Activated CD4-positive, alpha-beta T cell treated with anti-CD3 and anti-CD28 coated beads, Interleukin-2, amount 10 ng/mL, durations not matched to agents 24 days and 14 days (primary cell): Measurements from ENCODE around the gene CELA3B. TPM values are rescaled to one million over a fixed set of nuclear protein-coding genes. Genes with fewer than 3 reads are reported as not detected.
"Not testable (repeated sequence)": the region's sequence is repeated elsewhere in the genome, so short reads cannot be mapped to it uniquely, and the experiment has no call there.

Experiments used
- DNase-seq: peaks from one replicate; pipeline ENCODE4 v3.0.0; 2022
- H3K27ac Mint-ChIP-seq: one replicate; pipeline ENCODE4 v1.8.0; 2022; ENCODE audit warnings: mild to moderate bottlenecking, mixed read lengths
- H3K27me3 Mint-ChIP-seq: one replicate; pipeline ENCODE4 v1.8.0; 2022; ENCODE audit warnings: mixed read lengths
- H3K36me3 Mint-ChIP-seq: one replicate; pipeline ENCODE4 v1.8.0; 2022; ENCODE audit warnings: low read depth, mild to moderate bottlenecking, mixed read lengths
- H3K4me1 Mint-ChIP-seq: one replicate; pipeline ENCODE4 v1.8.0; 2021; ENCODE audit warnings: mixed read lengths
- H3K4me3 Mint-ChIP-seq: one replicate; pipeline ENCODE4 v1.8.0; 2022; ENCODE audit warnings: mild to moderate bottlenecking, moderate library complexity, mixed read lengths
- H3K9me3 Mint-ChIP-seq: one replicate; pipeline ENCODE4 v1.8.0; 2021; ENCODE audit warnings: mixed read lengths
- intact Hi-C: fragments of 100-400 bp; cut with micrococcal nuclease; formaldehyde crosslinking; loops from one replicate; pipeline ENCODE4 v1.15.1; 2023
- total RNA-seq: library from RNA; stranded (reverse); gene quantifications from 2 replicates; pipeline ENCODE4 v1.2.3, GENCODE V29; 2022

CELA3B gene, protein sequence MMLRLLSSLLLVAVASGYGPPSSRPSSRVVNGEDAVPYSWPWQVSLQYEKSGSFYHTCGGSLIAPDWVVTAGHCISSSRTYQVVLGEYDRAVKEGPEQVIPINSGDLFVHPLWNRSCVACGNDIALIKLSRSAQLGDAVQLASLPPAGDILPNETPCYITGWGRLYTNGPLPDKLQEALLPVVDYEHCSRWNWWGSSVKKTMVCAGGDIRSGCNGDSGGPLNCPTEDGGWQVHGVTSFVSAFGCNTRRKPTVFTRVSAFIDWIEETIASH
- total RNA-seq: not detected in 2 replicates

DNA sequence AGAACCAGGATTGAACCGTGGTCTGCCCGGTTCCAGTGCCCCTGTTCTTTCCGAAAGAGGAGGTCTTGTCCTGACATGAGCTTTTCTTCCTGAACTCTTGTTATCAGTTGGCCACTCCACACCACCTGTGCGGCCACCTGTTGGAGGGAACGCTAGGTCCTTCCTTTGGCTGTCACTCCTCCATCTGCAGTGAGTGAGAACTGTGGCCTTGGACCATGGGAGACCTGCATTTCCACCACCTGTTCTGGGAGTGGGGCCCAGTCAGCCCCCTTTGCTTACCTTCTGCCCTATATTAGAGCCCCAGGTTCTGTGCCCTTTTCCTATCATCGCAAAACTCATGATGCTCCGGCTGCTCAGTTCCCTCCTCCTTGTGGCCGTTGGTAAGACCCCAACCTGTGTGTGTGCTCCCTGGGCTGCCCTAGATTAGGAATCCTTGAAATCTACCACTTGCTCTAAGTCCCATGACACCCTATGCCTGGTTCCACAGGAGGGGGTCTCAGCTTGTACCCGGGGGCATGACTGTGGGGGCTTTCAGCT is at the start of gene CELA3B:
TSS of gene CELA3B (plus strand) at position 320 of the 537 bp plus-strand sequence. CDS start at position 338, 18 bp downstream.
- H3K36me3 Mint-ChIP-seq, H3K9me3 Mint-ChIP-seq, H3K4me3 Mint-ChIP-seq, H3K27ac Mint-ChIP-seq, H3K27me3 Mint-ChIP-seq, DNase-seq, H3K4me1 Mint-ChIP-seq, intact Hi-C loops: not testable (repeated sequence)

DNA sequence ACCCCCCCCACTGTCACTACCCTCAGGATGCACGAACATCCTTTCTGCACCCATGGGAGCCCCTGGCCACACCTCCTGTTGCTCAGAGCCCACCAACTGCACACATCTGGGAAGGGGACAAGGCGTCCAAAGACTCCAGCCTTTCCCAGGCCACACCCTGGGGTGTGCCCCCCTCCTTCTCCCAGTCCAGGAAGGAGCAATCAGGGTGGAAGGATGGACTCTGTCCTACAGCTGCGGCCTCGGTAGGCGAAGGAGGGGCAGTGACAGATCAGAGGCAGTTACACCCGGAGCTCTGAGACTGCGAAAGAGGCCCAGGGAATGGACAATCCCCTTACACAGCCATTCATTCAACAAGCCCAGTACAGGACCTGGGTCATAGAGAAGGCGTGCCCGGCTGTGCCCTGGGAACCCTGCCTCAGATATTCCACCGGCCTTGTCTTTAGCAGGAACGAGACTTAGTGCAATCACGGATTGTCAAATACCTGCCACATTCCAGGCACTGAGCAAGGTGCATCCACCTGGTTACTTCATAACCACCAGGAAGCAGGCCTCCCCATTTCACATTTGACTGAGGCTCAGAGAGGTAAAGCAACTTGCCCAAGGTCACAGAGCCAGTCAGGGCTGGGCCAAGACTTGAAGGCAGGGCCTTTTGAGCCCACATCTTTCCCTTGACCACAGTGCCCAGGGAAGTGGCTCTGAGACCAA is 49.1 kb upstream of the CELA3B start:
- Mint-ChIP-seq H3K4me1 (no peaks in the 10 kb centered on the region), H3K4me3 (no peak overlapping the region), H3K27me3 (no peaks in the 10 kb centered on the region), H3K27ac (no peak overlapping the region), H3K9me3 (no peaks in the 10 kb centered on the region), H3K36me3 (no peaks in the 10 kb centered on the region)
- DNase-seq: no peak
- intact Hi-C loops: no loop called here

DNA sequence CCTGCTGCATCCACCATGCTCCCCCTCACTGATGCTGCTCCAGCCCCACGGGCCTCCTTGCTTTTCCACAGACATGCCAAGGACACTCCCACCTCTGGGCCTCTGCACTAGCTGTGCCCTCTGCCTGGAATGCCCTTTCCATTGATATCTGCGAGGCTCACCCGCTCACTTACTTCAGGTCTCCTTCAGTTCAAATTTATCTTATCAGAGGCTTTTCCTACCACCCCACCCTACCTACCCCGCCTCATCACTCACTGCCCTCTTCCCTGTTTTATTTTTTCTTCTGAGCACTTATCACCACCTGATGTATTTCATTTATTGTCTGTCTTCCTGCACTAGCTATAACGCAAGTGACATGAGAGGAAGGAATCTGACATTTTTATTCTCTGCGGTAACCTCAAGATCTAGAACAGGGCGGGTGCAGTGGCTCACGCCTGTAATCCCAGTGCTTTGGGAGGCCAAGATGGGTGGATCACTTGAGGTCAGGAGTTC is 46.7 kb upstream of the CELA3B start:
- Mint-ChIP-seq H3K9me3 (no peaks in the 10 kb centered on the region), H3K4me1 (peaks cover 5% of the 10 kb centered on the region), H3K4me3 (no peak overlapping the region), H3K27ac (no peak overlapping the region), H3K27me3 (no peaks in the 10 kb centered on the region), H3K36me3 (no peaks in the 10 kb centered on the region)
- intact Hi-C loops: no loop called here
- DNase-seq: no peak

DNA sequence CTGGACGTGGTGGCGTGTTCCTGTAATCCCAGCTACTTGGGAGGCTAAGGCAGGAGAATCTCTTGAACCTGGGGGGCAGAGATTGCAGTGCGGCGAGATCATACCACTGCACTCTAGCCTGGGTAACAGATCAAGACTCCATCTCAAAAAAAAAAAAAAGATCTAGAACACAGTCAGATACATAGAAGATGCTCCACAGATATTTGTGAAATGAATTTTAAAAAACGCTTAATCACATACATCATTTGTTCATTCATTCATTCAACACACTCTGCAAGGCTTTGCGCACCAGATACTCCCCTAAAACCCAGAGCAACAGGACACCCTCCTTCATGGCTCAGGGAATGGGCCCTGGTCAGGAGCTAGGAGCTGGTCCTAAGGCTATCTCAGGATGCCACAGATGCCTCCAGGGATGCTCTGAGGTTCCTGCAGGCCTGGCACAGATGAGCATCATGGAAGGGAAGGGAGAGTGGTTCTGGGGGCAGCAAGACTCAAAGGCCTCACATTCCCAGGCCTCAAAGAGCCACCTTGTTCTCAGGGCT is 46.1 kb upstream of the CELA3B start:
- Mint-ChIP-seq H3K36me3 (no peaks in the 10 kb centered on the region), H3K27me3 (peaks cover 3% of the 10 kb centered on the region), H3K27ac (no peak overlapping the region), H3K4me1 (peaks cover 8% of the 10 kb centered on the region), H3K4me3 (no peak overlapping the region), H3K9me3 (no peaks in the 10 kb centered on the region)
- intact Hi-C loops: no loop called here
- no peak for DNase-seq

DNA sequence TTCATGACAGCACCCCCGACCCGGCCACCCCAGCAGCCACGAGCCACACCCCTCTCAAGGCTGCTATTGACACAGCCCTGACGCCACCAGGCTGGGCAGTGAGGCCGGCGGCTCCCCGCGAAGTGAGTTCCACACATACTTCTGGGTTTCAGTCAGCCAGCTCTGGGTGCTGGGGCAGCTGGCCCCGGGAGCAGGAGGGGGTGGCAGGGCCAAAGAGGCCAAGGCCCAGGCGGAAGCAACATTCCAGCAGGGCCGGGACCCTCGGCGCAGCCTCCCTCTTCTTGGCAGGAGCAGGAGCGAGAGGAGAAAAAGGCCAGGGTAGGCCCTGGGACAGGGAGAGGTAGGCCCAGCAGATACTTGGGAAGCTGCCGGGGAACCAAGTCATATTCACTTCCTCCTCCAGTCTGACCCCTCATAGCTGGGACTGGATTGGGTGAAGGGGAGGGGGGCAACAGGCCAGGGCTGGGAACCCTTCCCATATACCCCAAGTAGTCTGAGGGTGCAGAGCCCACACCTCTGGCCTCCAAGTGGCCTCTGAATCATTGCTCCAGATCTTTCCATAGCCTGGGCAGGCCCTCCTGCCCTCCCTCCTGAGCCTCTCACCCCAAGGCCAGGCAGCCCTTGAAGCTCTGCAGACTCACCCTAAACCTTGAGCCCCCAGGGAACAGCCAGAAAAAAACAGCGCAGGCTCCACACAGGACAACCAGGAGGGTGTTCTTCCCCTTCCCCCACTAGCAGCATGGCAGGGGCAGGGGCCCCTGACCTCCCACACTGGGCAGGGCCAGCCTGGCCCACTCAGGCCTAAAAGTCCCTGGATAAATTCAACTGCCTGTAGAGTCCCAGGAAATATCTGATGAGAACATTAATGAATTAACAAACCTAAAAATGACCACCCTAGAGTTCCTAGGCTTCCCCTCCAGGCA is 45.4 kb upstream of the CELA3B start:
- no peak overlapping the region for H3K27ac Mint-ChIP-seq
- intact Hi-C loops: no loop called here
- DNase-seq: no peak
- peaks cover 8% of the 10 kb centered on the region for H3K4me1 Mint-ChIP-seq
- no peaks in the 10 kb centered on the region for H3K9me3 Mint-ChIP-seq
- H3K36me3 Mint-ChIP-seq: no peaks in the 10 kb centered on the region
- peaks cover 5% of the 10 kb centered on the region for H3K27me3 Mint-ChIP-seq
- H3K4me3 Mint-ChIP-seq: no peak overlapping the region

DNA sequence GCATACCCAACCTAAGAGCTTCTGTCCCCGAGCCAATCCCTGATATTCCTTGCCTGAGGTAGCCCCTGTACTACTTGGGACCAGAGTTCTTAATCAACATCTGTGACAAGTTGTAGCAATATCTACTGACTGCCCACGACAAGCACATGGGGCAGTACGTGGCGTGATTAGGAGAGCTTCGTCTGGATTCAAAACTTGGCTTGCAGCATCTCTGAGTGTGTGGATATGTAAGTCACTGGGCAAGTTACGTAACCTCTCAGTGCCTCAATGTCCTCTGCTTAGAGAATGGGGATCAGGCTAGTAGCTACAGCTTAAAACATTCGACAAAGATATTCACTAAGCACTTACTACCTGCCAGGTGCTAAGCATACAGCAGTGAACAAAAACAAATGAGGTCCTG is 44.7 kb upstream of the CELA3B start:
- intact Hi-C loops: no loop called here
- no peaks in the 10 kb centered on the region for H3K9me3 Mint-ChIP-seq
- no peak overlapping the region for H3K4me3 Mint-ChIP-seq
- peaks cover 8% of the 10 kb centered on the region for H3K4me1 Mint-ChIP-seq
- H3K27me3 Mint-ChIP-seq: peaks cover 5% of the 10 kb centered on the region
- H3K27ac Mint-ChIP-seq: no peak overlapping the region
- H3K36me3 Mint-ChIP-seq: no peaks in the 10 kb centered on the region
- DNase-seq: no peak

DNA sequence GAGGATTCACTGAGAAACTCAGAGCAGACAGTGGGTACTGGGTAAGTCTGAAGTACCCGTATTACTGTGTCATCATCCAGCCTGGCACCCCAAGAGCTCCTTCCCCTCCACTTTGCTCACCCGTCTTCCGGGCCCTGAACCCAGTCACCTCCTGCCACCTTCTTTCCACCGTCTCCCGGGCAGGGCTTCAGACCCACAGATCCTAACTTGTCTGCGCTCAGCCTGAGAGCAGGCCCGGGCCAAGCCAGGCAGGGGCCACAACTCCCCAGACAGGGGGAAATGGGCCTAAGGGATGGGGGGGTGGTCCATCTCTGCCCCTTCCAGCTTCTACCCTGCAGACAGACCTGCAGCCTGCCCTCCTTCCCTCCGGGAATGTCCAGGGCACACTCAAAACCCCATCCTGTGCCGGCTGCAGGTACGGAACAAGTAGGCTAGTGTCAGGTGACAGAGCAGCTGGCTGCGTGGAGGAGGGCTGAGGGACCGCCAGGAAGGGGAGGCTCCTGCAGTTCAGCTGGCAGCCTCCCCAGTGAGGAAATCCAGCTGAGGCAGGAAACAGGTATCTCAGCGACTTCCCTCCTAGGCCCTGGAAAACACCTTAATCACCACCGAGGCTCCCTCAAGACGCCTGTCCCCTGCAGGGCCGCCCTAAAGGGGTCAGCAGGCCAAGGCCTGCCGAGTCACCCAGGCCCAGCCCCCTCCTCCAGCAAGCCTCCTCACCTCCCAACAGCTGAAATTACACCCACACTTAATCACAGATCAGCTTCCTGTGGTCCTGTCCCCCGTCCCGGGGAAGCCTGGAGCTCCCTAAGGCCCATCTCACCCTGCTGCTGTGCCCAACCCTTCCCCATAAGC is 43.2 kb upstream of the CELA3B start:
- Mint-ChIP-seq H3K36me3 (peaks cover 3% of the 10 kb centered on the region), H3K4me1 (peaks cover 14% of the 10 kb centered on the region), H3K27ac (no peak overlapping the region), H3K9me3 (no peaks in the 10 kb centered on the region), H3K27me3 (peaks cover 15% of the 10 kb centered on the region), H3K4me3 (peak overlapping the region; percentile 15)
- DNase-seq: no peak
- intact Hi-C loops: no loop called here

DNA sequence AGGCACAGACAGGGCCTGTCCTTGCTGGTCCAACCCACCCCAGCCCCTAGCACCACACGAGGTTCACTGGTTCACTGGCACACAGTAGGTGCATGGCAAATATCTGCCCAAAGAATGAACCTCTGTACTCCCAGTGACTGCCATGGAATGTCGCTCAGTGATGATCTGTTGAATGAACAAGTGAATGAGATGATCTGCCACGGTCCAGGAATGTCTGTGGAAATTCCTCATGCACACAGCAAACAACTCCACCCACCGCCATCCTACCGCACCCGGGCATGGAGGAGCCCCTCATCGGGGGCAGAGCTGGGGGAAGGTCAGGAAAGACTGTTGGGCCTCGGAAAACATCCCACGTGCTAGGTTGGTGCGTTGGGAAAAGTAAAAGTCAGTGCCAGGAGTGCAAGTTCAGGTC is 41.4 kb upstream of the CELA3B start:
- no peaks in the 10 kb centered on the region for H3K9me3 Mint-ChIP-seq
- no peak overlapping the region for H3K27ac Mint-ChIP-seq
- peaks cover 3% of the 10 kb centered on the region for H3K36me3 Mint-ChIP-seq
- intact Hi-C loops: no loop called here
- H3K4me1 Mint-ChIP-seq: peaks cover 14% of the 10 kb centered on the region
- H3K4me3 Mint-ChIP-seq: peak overlapping the region; percentile 30
- H3K27me3 Mint-ChIP-seq: peaks cover 23% of the 10 kb centered on the region
- DNase-seq: no peak

DNA sequence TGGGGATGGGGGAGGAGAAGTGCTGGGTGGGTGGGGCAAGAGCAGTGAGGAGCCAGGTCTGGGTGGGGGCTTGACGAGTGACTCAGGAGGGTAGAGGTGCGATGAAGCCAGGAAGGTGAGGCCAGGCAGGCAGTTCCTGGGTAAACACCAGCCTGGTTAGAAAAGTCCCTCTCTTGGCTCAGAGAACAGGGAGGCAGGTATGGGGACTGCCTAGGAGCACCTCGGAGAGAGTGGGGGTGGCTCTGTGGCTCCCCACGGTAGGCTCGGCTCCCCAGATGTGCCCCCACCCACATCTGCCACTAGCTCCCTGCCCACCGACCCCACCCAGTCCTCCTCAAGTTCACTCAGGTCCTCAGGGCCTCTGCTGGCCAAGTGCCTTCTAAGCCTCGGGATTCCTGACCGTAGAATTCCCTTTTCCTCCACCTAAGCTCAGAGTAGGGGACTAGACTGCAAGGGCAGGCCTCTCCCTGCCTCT is 40.9 kb upstream of the CELA3B start:
- intact Hi-C loops: no loop called here
- Mint-ChIP-seq H3K4me3 (peak overlapping the region; percentile 69), H3K36me3 (peaks cover 3% of the 10 kb centered on the region), H3K9me3 (no peaks in the 10 kb centered on the region), H3K4me1 (peaks cover 14% of the 10 kb centered on the region), H3K27me3 (peaks cover 23% of the 10 kb centered on the region), H3K27ac (no peak overlapping the region)
- DNase-seq: no peak

DNA sequence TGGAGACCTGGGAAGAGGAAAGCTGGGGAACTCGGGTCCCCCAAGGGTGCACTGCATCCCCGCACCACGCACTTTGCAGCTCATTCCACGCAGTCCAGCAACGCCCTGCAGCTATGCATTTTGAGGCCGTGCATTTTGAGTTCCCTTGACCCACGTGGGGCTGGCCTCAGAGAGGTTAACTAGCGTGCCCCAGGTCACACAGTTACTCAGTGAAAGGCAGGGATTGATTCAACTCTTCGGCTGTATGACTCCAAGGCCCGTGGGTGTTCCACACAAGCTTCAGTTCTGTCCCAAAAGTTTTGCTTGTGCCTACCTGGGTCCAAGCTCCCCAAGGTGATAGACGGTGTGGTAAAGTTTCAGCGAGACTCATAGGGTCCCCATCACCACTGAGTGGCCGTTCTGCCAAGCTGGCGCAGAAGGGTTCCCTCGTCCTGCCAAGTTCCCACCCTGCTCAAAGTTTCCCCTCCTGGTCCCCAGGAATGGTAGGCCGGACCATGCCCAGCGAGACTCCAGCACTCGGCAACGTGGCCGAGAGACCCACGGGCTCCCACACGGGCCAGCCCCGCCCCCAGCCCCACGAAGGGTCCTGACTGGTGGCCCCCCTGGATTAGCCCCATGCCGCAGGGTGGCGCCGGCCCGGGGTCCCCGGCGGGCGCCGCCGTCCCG is 40.3 kb upstream of the CELA3B start:
- H3K4me3 Mint-ChIP-seq: peak overlapping the region; percentile 69
- peaks cover 14% of the 10 kb centered on the region for H3K4me1 Mint-ChIP-seq
- H3K27me3 Mint-ChIP-seq: peaks cover 25% of the 10 kb centered on the region
- H3K27ac Mint-ChIP-seq: no peak overlapping the region
- no peaks in the 10 kb centered on the region for H3K9me3 Mint-ChIP-seq
- intact Hi-C loops: no loop called here
- H3K36me3 Mint-ChIP-seq: peaks cover 3% of the 10 kb centered on the region
- peak; percentile 60 for DNase-seq

DNA sequence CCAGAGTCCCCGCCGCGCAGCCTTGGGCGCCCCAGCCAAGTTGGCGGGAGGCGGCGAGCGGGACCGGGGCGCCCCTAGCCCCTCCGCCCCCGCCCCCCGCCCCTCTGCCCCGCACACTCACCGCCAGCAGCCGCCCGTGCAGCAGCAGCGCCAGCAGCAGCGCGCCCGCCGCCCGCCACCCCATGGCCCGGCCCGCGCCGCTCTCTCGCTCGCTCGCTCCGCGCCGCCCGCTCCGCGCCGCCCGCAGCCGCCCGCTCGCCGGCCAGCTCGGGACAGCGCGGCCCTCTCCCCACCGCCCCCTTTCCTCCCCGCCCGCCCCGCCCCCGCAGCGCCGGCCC is 39.8 kb upstream of the CELA3B start, which contains the start of gene HSPG2:
TSS of gene HSPG2 (minus strand) at position 277 of the 338 bp plus-strand sequence. CDS start at position 184, 93 bp downstream.
- Mint-ChIP-seq H3K9me3 (no peaks in the 10 kb centered on the region), H3K4me3 (peak within 1 kb of the TSS; percentile 89), H3K27me3 (peaks cover 25% of the 10 kb centered on the region), H3K27ac (peak within 1 kb of the TSS; percentile 86), H3K36me3 (peaks cover 3% of the 10 kb centered on the region), H3K4me1 (peaks cover 14% of the 10 kb centered on the region)
- no peak for DNase-seq
- intact Hi-C loops: no loop called here

DNA sequence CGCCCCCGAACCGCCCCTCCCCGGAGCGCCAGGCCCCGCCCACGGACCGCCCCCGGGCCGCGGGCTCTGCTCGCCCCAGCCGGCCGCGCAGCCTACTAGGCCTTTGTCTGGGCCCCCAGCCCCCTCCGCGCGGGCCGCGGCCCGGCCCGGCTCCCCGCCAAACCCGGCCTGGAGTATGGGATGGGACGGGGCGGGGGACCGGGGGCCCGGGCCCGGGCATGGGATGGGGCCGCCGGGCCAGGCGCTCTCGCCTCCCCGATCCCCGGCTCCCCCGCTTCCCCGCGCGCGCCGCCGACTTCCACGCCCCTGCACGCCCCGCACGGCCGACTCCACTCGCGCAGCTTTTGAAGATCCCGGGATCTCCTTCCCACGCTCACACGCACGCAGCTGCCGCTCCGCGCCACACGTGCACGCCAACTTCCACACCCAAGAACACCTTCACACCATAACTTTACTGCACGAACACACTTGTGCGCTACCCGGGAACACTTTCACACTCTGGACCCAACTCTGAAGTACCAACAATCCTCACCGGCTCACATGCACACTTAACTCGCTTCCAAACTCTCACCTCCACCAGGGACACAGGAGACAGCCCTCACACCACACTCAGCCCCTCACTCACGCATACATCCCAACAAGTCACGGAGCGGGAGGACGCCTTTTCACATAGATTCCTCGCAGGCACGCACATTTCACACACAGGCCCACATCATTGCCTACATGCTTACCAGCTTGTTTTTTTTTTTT is 39.3 kb upstream of the CELA3B start:
- H3K27me3 Mint-ChIP-seq: peaks cover 25% of the 10 kb centered on the region
- DNase-seq: peak; percentile 89
- peak overlapping the region; percentile 89 for H3K4me3 Mint-ChIP-seq
- peaks cover 3% of the 10 kb centered on the region for H3K36me3 Mint-ChIP-seq
- H3K4me1 Mint-ChIP-seq: peaks cover 14% of the 10 kb centered on the region
- H3K9me3 Mint-ChIP-seq: no peaks in the 10 kb centered on the region
- intact Hi-C loops: no loop called here
- H3K27ac Mint-ChIP-seq: peak overlapping the region; percentile 86
